Femur (tissue), 1 donor: ENCODE measurements around the gene ZNF770.
"Not testable (repeated sequence)": the region's sequence is repeated elsewhere in the genome, so short reads cannot be mapped to it uniquely, and the experiment has no call there.

Experiments used
- DNase-seq: peaks from one replicate; pipeline ENCODE4 v3.0.0-alpha.2; 2017

The ZNF770 gene

GRCh38 chr15:34970098-34970643 lies 17.9 kb downstream of the ZNF770 start:
- DNase-seq = not testable (repeated sequence)

- peak; percentile 97 for DNase-seq
These were observed 18.6 kb downstream of the ZNF770 start, which contains the start of gene AQR for GRCh38 chr15:34969340-34970097. Gene AQR, minus strand, starts transcription at chr15:34969742. Its CDS starts 129 bp downstream, at chr15:34969613.

- DNase-seq = no peak
These were observed 23.8 kb downstream of the ZNF770 start for GRCh38 chr15:34964277-34964676.

- DNase-seq = no peak
These were observed 34.2 kb downstream of the ZNF770 start for GRCh38 chr15:34953851-34954250.

GRCh38 chr15:34952481-34952880 lies 35.6 kb downstream of the ZNF770 start:
- no peak for DNase-seq

- DNase-seq = no peak
These were observed 36.1 kb downstream of the ZNF770 start for GRCh38 chr15:34951993-34952392.

GRCh38 chr15:34944936-34945335 lies 43.2 kb downstream of the ZNF770 start:
- no peak for DNase-seq

GRCh38 chr15:34943711-34944110 lies 44.4 kb downstream of the ZNF770 start:
- no peak for DNase-seq

- not testable (repeated sequence) for DNase-seq
These were observed 44.8 kb downstream of the ZNF770 start for GRCh38 chr15:34943264-34943663.

- DNase-seq = no peak
These were observed 45.7 kb downstream of the ZNF770 start for GRCh38 chr15:34942363-34942762.

GRCh38 chr15:34941831-34942230 lies 46.3 kb downstream of the ZNF770 start:
- DNase-seq = no peak

- DNase-seq = no peak
These were observed 46.8 kb downstream of the ZNF770 start for GRCh38 chr15:34941185-34941698.

- no peak for DNase-seq
These were observed 54.6 kb downstream of the ZNF770 start for GRCh38 chr15:34933432-34933975.

- DNase-seq = not testable (repeated sequence)
These were observed 59.7 kb downstream of the ZNF770 start for GRCh38 chr15:34928349-34928748.
